Testis (tissue), 2 donors: Measurements from ENCODE around the gene CARD18.

ENCODE experiments used
- CTCF ChIP-seq, 3 experiments: fragments of 450-650 bp in 2 of 3; fragments of 200-600 bp in 1 of 3; sonication (generic) in 1 of 3; IDR thresholded peaks; one replicate each; pipeline ENCODE4 v1.5.1; 2016 to 2019; ENCODE audit warnings: antibody characterized with exemption in 3 of 3, mild to moderate bottlenecking in 2 of 3, moderate library complexity in 1 of 3
- POLR2A ChIP-seq: fragments of 450-650 bp; IDR thresholded peaks from one replicate; pipeline ENCODE4 v1.6.1; 2017; ENCODE audit warnings: antibody characterized with exemption, mild to moderate bottlenecking, moderate library complexity

DNA sequence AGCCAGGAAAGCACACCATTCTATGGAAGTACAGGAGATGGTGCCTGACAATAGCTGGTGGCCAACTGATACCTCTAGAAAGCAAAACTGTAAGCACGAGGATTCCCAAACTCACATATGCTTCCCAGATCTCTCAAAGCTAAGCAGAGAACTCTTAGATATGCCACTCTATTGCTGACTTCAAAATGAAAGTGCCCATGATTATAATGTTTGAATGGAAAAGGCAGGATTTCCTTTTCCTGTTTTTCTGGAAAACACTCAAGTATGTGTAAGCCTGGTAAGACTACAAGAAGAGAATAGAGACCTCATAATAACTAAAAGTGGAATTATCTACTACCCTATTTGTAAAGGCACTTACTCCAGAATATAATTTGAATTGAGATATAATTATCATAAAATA, 2.6 kb upstream of the CARD18 start:
- no peak for TF ChIP-seq CTCF (IDR thresholded peaks at IDR 0.05)
- no peak for TF ChIP-seq POLR2A
